ENCODE results near the gene PIP5KL1.

- TF ChIP-seq CTCF (IDR thresholded peaks at IDR 0.05), result no peak
- TF ChIP-seq FOXP4 (CRISPR knock-in tag; IDR thresholded peaks at IDR 0.05), result no peak
- no peak for TF ChIP-seq ZNF232 (CRISPR knock-in tag; IDR thresholded peaks at IDR 0.05)
- no peak for TF ChIP-seq USF2 (CRISPR knock-in tag; IDR thresholded peaks at IDR 0.05)
- TF ChIP-seq TEAD4 (CRISPR knock-in tag; IDR thresholded peaks at IDR 0.05), result no peak
- TF ChIP-seq KAT7 (CRISPR knock-in tag; IDR thresholded peaks at IDR 0.05; ENCODE audit: borderline replicate concordance), result no peak
- TF ChIP-seq IRF2 (CRISPR knock-in tag; IDR thresholded peaks at IDR 0.05; ENCODE audit: borderline replicate concordance, low read depth), result no peak
- TF ChIP-seq RELA (CRISPR knock-in tag; IDR thresholded peaks at IDR 0.05; ENCODE audit: borderline replicate concordance), result no peak
Measured at GRCh38 chr9:127959398-127959797, 28.8 kb upstream of the PIP5KL1 start.
